ENCODE data around the gene FBXL5.
A peak's percentile ranks its signal among the peaks of the same experiment; 100 is the strongest.

The FBXL5 gene

GRCh38 chr4:15690020-15690809 lies 35.1 kb upstream of the FBXL5 start:
- H3K36me3 ChIP-seq (replicated peaks) = peaks cover 21% of the 10 kb centered on the region
- no peak overlapping the region for H3K4me3 ChIP-seq (ENCODE audit: low read depth, low read length)
- peak; percentile 96 for DNase-seq
- TF ChIP-seq CTCF (IDR thresholded peaks at IDR 0.05; ENCODE audit: low read depth, low read length, missing control alignments) = no peak
- no peaks in the 10 kb centered on the region for H3K27me3 ChIP-seq (replicated peaks)
- in situ Hi-C loops (cut with HindIII; ENCODE audit: low pct_ligation_motif_present, low sequenced_read_pairs) = no loop called here
- H3K27ac ChIP-seq = peak overlapping the region; percentile 99

- in situ Hi-C loops (cut with HindIII; ENCODE audit: low pct_ligation_motif_present, low sequenced_read_pairs) = no loop called here
- peak overlapping the region; percentile 99 for H3K27ac ChIP-seq
Observed at GRCh38 chr4:15689540-15689939, 34.4 kb upstream of the FBXL5 start.

GRCh38 chr4:15688051-15688450 lies 32.9 kb upstream of the FBXL5 start:
- no peak overlapping the region for H3K4me3 ChIP-seq (ENCODE audit: low read depth, low read length)
- H3K27ac ChIP-seq = peak overlapping the region; percentile 23
- H3K27me3 ChIP-seq (replicated peaks) = no peaks in the 10 kb centered on the region
- peaks cover 25% of the 10 kb centered on the region for H3K36me3 ChIP-seq (replicated peaks)
- in situ Hi-C loops (cut with HindIII; ENCODE audit: low pct_ligation_motif_present, low sequenced_read_pairs) = no loop called here
- DNase-seq = no peak
- no peak for TF ChIP-seq CTCF (IDR thresholded peaks at IDR 0.05; ENCODE audit: low read depth, low read length, missing control alignments)

More at GRCh38 chr4:15689540-15689939, 34.4 kb upstream of the FBXL5 start:
- H3K4me3 ChIP-seq (ENCODE audit: low read depth, low read length) = no peak overlapping the region
- peaks cover 24% of the 10 kb centered on the region for H3K36me3 ChIP-seq (replicated peaks)
- no peaks in the 10 kb centered on the region for H3K27me3 ChIP-seq (replicated peaks)
- no peak for TF ChIP-seq CTCF (IDR thresholded peaks at IDR 0.05; ENCODE audit: low read depth, low read length, missing control alignments)
- DNase-seq = peak; percentile 41

GRCh38 chr4:15684498-15684897 lies 29.3 kb upstream of the FBXL5 start:
- no peak for TF ChIP-seq CTCF (IDR thresholded peaks at IDR 0.05; ENCODE audit: low read depth, low read length, missing control alignments)
- in situ Hi-C loops (cut with HindIII; ENCODE audit: low pct_ligation_motif_present, low sequenced_read_pairs) = no loop called here
- peaks cover 25% of the 10 kb centered on the region for H3K36me3 ChIP-seq (replicated peaks)
- DNase-seq = no peak
- H3K4me3 ChIP-seq (ENCODE audit: low read depth, low read length) = no peak overlapping the region
- peak overlapping the region; percentile 21 for H3K27ac ChIP-seq
- no peaks in the 10 kb centered on the region for H3K27me3 ChIP-seq (replicated peaks)

- H3K27me3 ChIP-seq (replicated peaks) = no peaks in the 10 kb centered on the region
- TF ChIP-seq CTCF (IDR thresholded peaks at IDR 0.05; ENCODE audit: low read depth, low read length, missing control alignments) = no peak
- no peak for DNase-seq
- peaks cover 20% of the 10 kb centered on the region for H3K36me3 ChIP-seq (replicated peaks)
- peak overlapping the region; percentile 96 for H3K27ac ChIP-seq
- in situ Hi-C loops (cut with HindIII; ENCODE audit: low pct_ligation_motif_present, low sequenced_read_pairs) = no loop called here
- H3K4me3 ChIP-seq (ENCODE audit: low read depth, low read length) = peak overlapping the region; percentile 78
Observed at GRCh38 chr4:15683143-15683495, 28.0 kb upstream of the FBXL5 start.
